ENCODE measurements around the gene ACOX1.

The ACOX1 gene

GRCh38 chr17:75942473-75942872, 36.5 kb downstream of the ACOX1 start:
- DNase-seq (no peak), ATAC-seq (no peak)
- no peaks in the 10 kb centered on the region for H3K36me3 Mint-ChIP-seq (ENCODE audit: low read depth)
- H3K27ac Mint-ChIP-seq: no peak overlapping the region
- H3K27me3 Mint-ChIP-seq: no peaks in the 10 kb centered on the region
- H3K4me1 Mint-ChIP-seq: peaks cover 17% of the 10 kb centered on the region
- H3K9me3 Mint-ChIP-seq: no peaks in the 10 kb centered on the region
- H3K4me3 Mint-ChIP-seq: no peak overlapping the region

DNA sequence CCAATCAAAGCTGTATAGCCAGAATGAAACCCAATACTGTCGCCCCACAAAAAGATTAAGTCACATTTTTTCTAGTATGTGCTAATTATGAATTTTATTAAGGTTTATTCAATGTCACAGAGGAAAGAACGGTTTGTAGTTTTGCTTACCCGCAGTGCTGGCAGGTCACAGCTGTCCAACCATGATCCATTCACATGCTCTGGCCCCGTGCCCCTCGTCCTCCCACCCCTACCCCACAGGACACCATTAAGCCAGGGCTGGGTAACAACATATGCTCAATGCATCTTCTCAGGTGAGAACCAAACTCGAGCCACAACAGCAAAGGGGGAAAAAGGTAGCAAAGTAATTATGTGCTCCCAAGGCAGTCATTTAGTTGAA, 37.5 kb downstream of the ACOX1 start:
- Mint-ChIP-seq H3K27ac (peak overlapping the region; percentile 58), H3K4me1 (peaks cover 17% of the 10 kb centered on the region), H3K9me3 (no peaks in the 10 kb centered on the region), H3K36me3 (ENCODE audit: low read depth) (no peaks in the 10 kb centered on the region), H3K4me3 (peak overlapping the region; percentile 91), H3K27me3 (no peaks in the 10 kb centered on the region)
- no peak for ATAC-seq
- DNase-seq: no peak

GRCh38 chr17:75940727-75941441, 38.1 kb downstream of the ACOX1 start, which contains the start of gene FBF1:
FBF1 (minus strand) TSS chr17:75941042; CDS start chr17:75938149, 2,893 bp downstream.
- no peaks in the 10 kb centered on the region for H3K36me3 Mint-ChIP-seq (ENCODE audit: low read depth)
- H3K9me3 Mint-ChIP-seq: no peaks in the 10 kb centered on the region
- DNase-seq (peak; percentile 90), ATAC-seq (peak; percentile 99)
- H3K27me3 Mint-ChIP-seq: no peaks in the 10 kb centered on the region
- peak within 1 kb of the TSS; percentile 91 for H3K4me3 Mint-ChIP-seq
- peak within 1 kb of the TSS; percentile 84 for H3K27ac Mint-ChIP-seq
- H3K4me1 Mint-ChIP-seq: peaks cover 17% of the 10 kb centered on the region

GRCh38 chr17:75937652-75938051, 41.3 kb downstream of the ACOX1 start:
- H3K9me3 Mint-ChIP-seq: no peaks in the 10 kb centered on the region
- peaks cover 2% of the 10 kb centered on the region for H3K36me3 Mint-ChIP-seq (ENCODE audit: low read depth)
- DNase-seq: no peak
- no peaks in the 10 kb centered on the region for H3K27me3 Mint-ChIP-seq
- H3K4me3 Mint-ChIP-seq: no peak overlapping the region
- H3K27ac Mint-ChIP-seq: no peak overlapping the region
- H3K4me1 Mint-ChIP-seq: peaks cover 17% of the 10 kb centered on the region
- ATAC-seq: no peak

DNA sequence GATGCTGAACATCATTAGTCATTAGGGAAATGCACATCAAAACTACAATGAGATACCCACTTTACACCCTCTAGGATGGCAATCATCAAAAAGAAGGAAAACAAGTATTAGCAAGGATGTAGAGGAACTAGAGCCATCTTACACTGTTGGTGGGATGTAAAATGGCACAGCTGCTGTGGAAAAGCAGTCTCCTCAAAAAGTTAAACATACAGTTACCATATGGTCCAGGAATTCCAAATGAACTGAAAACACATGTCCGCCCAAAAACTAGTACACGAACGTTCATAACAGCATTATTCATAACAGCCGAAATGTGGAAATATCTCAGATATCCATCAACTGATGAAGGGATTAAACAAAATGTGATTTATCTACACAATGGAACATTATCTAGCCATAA, 45.2 kb downstream of the ACOX1 start:
- no peak overlapping the region for H3K27ac Mint-ChIP-seq
- H3K4me1 Mint-ChIP-seq: no peaks in the 10 kb centered on the region
- H3K27me3 Mint-ChIP-seq: no peaks in the 10 kb centered on the region

DNA sequence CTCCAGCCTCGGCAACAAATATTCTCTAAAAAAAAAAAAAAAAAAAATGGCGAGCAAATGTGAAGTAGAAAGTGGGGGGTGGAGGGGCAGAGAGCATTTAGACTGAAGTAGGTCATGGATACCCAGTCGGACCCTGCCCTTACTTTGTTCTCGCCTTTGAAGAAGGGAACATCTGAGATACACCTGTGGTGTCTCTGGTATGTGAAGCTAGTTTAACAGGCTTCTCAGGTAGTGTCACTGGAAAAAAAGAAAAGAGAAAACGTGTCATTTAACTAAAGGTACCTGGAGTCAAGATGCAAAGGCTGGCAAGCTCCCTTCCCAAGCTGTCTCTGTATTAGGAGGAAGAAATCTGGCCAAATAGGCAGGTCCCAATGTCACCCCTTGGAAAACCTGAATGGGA, 46.1 kb downstream of the ACOX1 start:
- H3K9me3 Mint-ChIP-seq: no peaks in the 10 kb centered on the region
- H3K27me3 Mint-ChIP-seq: no peaks in the 10 kb centered on the region
- H3K27ac Mint-ChIP-seq: no peak overlapping the region
- peaks cover 4% of the 10 kb centered on the region for H3K36me3 Mint-ChIP-seq (ENCODE audit: low read depth)
- ATAC-seq (no peak), DNase-seq (no peak)
- no peaks in the 10 kb centered on the region for H3K4me1 Mint-ChIP-seq
- no peak overlapping the region for H3K4me3 Mint-ChIP-seq

More for the DNA sequence above, 45.2 kb downstream of the ACOX1 start:
- Mint-ChIP-seq H3K36me3 (ENCODE audit: low read depth) (peaks cover 2% of the 10 kb centered on the region), H3K9me3 (no peaks in the 10 kb centered on the region), H3K4me3 (no peak overlapping the region)
- no peak for DNase-seq
- no peak for ATAC-seq

- Mint-ChIP-seq H3K27ac (no peak overlapping the region), H3K36me3 (ENCODE audit: low read depth) (peaks cover 4% of the 10 kb centered on the region), H3K4me1 (no peaks in the 10 kb centered on the region), H3K9me3 (no peaks in the 10 kb centered on the region), H3K27me3 (no peaks in the 10 kb centered on the region), H3K4me3 (no peak overlapping the region)
- DNase-seq (no peak), ATAC-seq (no peak)
Observed at GRCh38 chr17:75931062-75931461, 47.9 kb downstream of the ACOX1 start.

DNA sequence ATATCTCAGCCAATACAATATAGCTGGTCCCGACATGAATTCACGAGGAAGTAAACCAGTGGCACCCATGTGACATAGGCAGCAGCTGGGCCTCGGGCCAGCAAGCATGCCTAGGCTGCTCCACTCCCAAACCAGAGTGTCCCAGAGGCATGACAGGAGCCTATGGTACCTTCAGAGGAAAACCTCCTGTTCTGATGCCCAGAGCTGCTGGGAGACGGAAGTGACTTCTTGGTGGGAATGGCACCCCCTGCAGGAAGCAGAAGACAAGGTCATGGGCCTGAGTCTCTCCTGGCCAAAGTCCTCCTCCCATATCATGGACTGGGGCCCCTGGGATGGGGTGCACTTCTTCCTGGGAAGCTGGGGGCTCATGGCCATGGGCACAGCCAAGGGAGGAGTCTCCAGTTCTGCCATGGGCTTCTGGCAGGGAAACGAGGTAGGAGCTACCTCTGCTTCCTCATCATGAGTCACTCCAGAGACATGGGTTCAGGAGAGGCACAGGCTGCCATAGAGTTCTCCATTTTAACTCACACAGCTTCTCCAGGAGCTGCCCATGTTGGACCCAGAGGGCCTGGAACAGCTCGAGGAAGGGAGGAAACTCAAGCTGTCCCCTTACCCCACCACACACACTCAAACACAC, 51.6 kb downstream of the ACOX1 start:
- no peak for ATAC-seq
- H3K9me3 Mint-ChIP-seq: no peaks in the 10 kb centered on the region
- peaks cover 3% of the 10 kb centered on the region for H3K36me3 Mint-ChIP-seq (ENCODE audit: low read depth)
- no peak overlapping the region for H3K27ac Mint-ChIP-seq
- H3K4me1 Mint-ChIP-seq: no peaks in the 10 kb centered on the region
- no peak for DNase-seq
- H3K27me3 Mint-ChIP-seq: no peaks in the 10 kb centered on the region
- H3K4me3 Mint-ChIP-seq: no peak overlapping the region

DNA sequence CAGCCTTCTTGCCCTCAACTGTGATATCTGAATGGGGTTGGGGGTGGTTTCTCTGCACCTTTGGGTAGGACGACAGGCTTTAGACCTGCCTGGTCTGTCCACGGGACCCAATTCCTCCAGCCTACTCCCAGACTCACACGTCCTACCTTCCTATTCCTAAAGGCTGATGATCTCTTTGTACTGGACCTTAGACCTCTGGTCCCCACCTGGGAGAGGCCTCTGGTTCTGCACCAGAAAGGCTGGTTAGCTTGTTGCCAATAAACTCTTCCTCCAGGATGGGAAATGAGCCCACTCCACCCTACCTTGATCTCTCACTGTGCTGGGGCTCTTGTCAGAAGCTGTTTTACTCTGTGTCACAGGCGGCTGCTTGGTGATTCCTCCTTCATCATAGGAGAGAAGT, 52.5 kb downstream of the ACOX1 start:
- Mint-ChIP-seq H3K4me3 (no peak overlapping the region), H3K36me3 (ENCODE audit: low read depth) (peaks cover 7% of the 10 kb centered on the region), H3K9me3 (no peaks in the 10 kb centered on the region), H3K27ac (no peak overlapping the region), H3K27me3 (no peaks in the 10 kb centered on the region), H3K4me1 (no peaks in the 10 kb centered on the region)
- DNase-seq: no peak
- no peak for ATAC-seq

DNA sequence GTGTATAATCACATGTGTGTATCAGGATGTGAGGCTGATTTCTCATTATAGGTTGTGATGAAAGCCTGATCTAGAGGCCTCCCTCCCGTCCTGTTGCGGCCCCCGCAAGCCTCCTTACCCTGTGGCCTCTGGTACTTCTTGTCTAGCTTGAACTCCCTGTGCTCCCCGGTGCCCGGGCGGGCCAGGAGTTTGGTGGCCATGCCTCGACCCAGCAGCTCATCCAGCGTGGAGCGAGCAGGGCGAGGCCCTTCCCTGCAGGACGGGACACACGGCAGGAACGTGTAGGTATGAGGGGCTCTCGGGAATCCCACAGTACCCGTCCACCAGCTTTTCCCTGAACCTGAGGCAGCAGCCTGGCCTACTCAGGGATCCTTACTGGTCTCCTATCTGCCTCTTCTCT, 53.1 kb downstream of the ACOX1 start:
- no peaks in the 10 kb centered on the region for H3K4me1 Mint-ChIP-seq
- ATAC-seq: no peak
- no peak overlapping the region for H3K4me3 Mint-ChIP-seq
- no peak overlapping the region for H3K27ac Mint-ChIP-seq
- no peaks in the 10 kb centered on the region for H3K9me3 Mint-ChIP-seq
- H3K36me3 Mint-ChIP-seq (ENCODE audit: low read depth): peaks cover 7% of the 10 kb centered on the region
- no peak for DNase-seq
- no peaks in the 10 kb centered on the region for H3K27me3 Mint-ChIP-seq

GRCh38 chr17:75925103-75925502, 53.9 kb downstream of the ACOX1 start:
- DNase-seq: no peak
- no peak overlapping the region for H3K4me3 Mint-ChIP-seq
- H3K9me3 Mint-ChIP-seq: no peaks in the 10 kb centered on the region
- H3K4me1 Mint-ChIP-seq: no peaks in the 10 kb centered on the region
- no peaks in the 10 kb centered on the region for H3K27me3 Mint-ChIP-seq
- no peak for ATAC-seq
- peaks cover 7% of the 10 kb centered on the region for H3K36me3 Mint-ChIP-seq (ENCODE audit: low read depth)
- H3K27ac Mint-ChIP-seq: no peak overlapping the region

GRCh38 chr17:75922963-75923874, 55.7 kb downstream of the ACOX1 start:
- Mint-ChIP-seq H3K27me3 (no peaks in the 10 kb centered on the region), H3K9me3 (no peaks in the 10 kb centered on the region), H3K36me3 (ENCODE audit: low read depth) (peaks cover 7% of the 10 kb centered on the region), H3K4me3 (no peak overlapping the region), H3K27ac (no peak overlapping the region), H3K4me1 (no peaks in the 10 kb centered on the region)
- DNase-seq (no peak), ATAC-seq (no peak)

DNA sequence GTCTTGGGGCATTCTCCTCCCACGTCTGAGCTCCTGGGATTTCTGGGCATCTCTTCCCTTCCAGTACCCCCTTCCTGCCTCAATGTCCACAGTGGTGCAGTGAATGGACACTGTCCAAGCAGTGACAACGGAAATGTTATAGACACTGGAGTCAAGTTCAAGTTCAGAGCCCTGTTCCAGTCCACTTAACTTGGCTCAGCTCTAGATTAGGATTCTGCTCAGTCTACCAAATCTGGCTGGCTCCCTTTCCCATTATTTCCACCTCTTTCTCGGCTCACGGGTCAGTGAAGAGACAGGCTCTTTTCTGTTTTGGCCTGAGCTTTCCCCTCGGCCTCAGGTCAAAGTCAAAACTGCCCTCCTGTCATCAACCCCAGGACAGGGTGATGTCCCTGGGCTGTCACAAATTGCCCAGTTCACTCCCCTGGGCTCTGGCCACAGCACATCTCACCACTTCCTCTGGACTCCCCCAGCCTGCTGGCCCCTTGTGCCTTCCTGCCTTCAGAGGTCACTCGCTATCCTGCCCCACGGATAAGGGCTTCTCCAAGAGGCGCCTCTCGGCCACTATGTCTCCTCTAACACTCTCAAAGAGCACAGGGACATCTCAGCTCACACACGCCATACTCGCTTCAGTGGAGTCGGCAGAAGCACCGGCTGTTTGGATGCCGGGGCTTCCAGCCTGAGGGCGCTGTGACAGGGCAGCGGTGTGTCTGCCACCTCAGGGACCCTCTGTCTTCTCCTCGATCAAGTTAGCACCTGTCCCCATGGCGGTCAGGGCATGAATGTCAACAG, 56.6 kb downstream of the ACOX1 start:
- no peak overlapping the region for H3K27ac Mint-ChIP-seq
- peaks cover 5% of the 10 kb centered on the region for H3K36me3 Mint-ChIP-seq (ENCODE audit: low read depth)
- no peak for ATAC-seq
- DNase-seq: no peak
- H3K4me3 Mint-ChIP-seq: no peak overlapping the region
- H3K9me3 Mint-ChIP-seq: no peaks in the 10 kb centered on the region
- no peaks in the 10 kb centered on the region for H3K27me3 Mint-ChIP-seq
- no peaks in the 10 kb centered on the region for H3K4me1 Mint-ChIP-seq

DNA sequence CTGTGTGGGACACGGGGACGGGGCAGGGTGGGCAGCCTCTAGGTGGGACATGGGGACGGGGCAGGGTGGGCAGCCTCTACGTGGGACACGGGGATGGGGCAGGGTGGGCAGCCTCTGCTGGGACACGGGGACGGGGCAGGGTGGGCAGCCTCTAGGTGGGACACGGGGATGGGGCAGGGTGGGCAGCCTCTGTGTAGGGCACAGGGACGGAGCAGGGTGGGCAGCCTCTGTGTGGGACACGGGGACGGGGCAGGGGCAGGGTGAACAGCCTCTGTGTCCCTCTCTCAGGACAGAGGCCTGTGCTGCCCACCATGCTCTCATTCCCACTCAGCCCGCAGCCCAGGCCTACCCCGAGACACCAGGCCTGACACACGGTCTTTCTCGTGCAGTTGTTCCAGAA, 57.4 kb downstream of the ACOX1 start:
- Mint-ChIP-seq H3K27me3 (no peaks in the 10 kb centered on the region), H3K36me3 (ENCODE audit: low read depth) (peaks cover 8% of the 10 kb centered on the region), H3K27ac (no peak overlapping the region), H3K4me3 (no peak overlapping the region), H3K9me3 (no peaks in the 10 kb centered on the region), H3K4me1 (no peaks in the 10 kb centered on the region)
- DNase-seq: no peak
- ATAC-seq: no peak

All from activated naive CD8-positive, alpha-beta T cell treated with anti-CD3 and anti-CD28 coated beads, Interleukin-2, amount 50 U/mL, for 24 hours (primary cell).